ENCODE results near the gene KRT222. TPM values are rescaled to one million over a fixed set of nuclear protein-coding genes. Genes with fewer than 3 reads are reported as not detected.

The KRT222 gene
- total and polyA plus RNA-seq, 2 of the 13 experiments (the other 11 are each of a cell fraction or from before 2014, with no cell fraction given) = not detected

GRCh38 chr17:40697297-40697696 is 32.3 kb upstream of the KRT222 start:
- CTCF ChIA-PET (ENCODE audit: low intra/inter-chr PET ratio, low total read pairs) = no interaction called here
- no peak overlapping the region for H2AFZ ChIP-seq (ENCODE audit: low read length)
- intact Hi-C loops (cut with micrococcal nuclease; ENCODE audit: unreplicated experiment) (no loop called here), in situ Hi-C loops (cut with HindIII; ENCODE audit: extremely low pct_ligation_motif_present, low pct_unique_long_range_greater_than_20kb) (no loop called here)
- H3K4me2 ChIP-seq (ENCODE audit: low read depth, low read length) = no peak overlapping the region
- no TSS peak for BruUV-seq (replicated peaks)
- peaks cover 19% of the 10 kb centered on the region for H3K4me1 ChIP-seq (ENCODE audit: insufficient read depth, low read length)
- POLR2A ChIA-PET = no interaction called here
- no peaks in the 10 kb centered on the region for H3K79me2 ChIP-seq (ENCODE audit: insufficient read depth, low read length)
- WGBS (ENCODE audit: low lambda C conversion rate) = 62% methylated on average over 7 of the region's 7 CpGs
- TF ChIP-seq, protein P1, sequence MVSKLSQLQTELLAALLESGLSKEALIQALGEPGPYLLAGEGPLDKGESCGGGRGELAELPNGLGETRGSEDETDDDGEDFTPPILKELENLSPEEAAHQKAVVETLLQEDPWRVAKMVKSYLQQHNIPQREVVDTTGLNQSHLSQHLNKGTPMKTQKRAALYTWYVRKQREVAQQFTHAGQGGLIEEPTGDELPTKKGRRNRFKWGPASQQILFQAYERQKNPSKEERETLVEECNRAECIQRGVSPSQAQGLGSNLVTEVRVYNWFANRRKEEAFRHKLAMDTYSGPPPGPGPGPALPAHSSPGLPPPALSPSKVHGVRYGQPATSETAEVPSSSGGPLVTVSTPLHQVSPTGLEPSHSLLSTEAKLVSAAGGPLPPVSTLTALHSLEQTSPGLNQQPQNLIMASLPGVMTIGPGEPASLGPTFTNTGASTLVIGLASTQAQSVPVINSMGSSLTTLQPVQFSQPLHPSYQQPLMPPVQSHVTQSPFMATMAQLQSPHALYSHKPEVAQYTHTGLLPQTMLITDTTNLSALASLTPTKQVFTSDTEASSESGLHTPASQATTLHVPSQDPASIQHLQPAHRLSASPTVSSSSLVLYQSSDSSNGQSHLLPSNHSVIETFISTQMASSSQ (IDR thresholded peaks at IDR 0.05; ENCODE audit: low read depth) = no peak
- TF ChIP-seq, protein P1 (CRISPR knock-in tag; IDR thresholded peaks at IDR 0.05; ENCODE audit: borderline replicate concordance) = no peak
- 0 out of 4 replicates have a peak, but pooled peaks of 1 of the 2 experiments have one; percentile 7 for TF ChIP-seq MAFK (conservative IDR thresholded peaks at IDR 0.05 in 1 of 2, IDR thresholded peaks at IDR 0.05 in 1 of 2; ENCODE audit: low read length in 2 of 2)
- H3K9me3 ChIP-seq (ENCODE audit: low read length) = no peaks in the 10 kb centered on the region
- no peaks in the 10 kb centered on the region for H4K20me1 ChIP-seq (ENCODE audit: insufficient read depth, low read length)
- peaks cover 0 to 16% of the 10 kb centered on the region in 2 experiments; a peak in 3 of 5 replicates for H3K27me3 ChIP-seq (ENCODE audit: control insufficient read depth in 1 of 2, insufficient read depth in 2 of 2, low read length in 2 of 2)
- no peak overlapping the region for H3K9ac ChIP-seq (ENCODE audit: insufficient read depth, low read depth, low read length)
- no peak overlapping the region for H3K27ac ChIP-seq (ENCODE audit: extremely low read length, insufficient read depth, low read length)
- no peaks in the 10 kb centered on the region for H3K36me3 ChIP-seq (replicated peaks in 1 of 2; ENCODE audit: control insufficient read depth in 1 of 2, insufficient read depth in 2 of 2, low read length in 2 of 2)
- no peak for FAIRE-seq
- no peak overlapping the region for H3K4me3 ChIP-seq (replicated peaks in 1 of 3; ENCODE audit: insufficient read depth in 1 of 3, low read depth in 2 of 3, low read length in 3 of 3)
- ATAC-seq = no peak
- no peak for DNase-seq (ENCODE audit: low spot score)

- intact Hi-C loops (cut with micrococcal nuclease; ENCODE audit: unreplicated experiment) = no loop called here
- in situ Hi-C loops (cut with HindIII; ENCODE audit: extremely low pct_ligation_motif_present, low pct_unique_long_range_greater_than_20kb) = no loop called here
- 31% methylated on average over 3 of the region's 3 CpGs for WGBS (ENCODE audit: low lambda C conversion rate)
Measured at GRCh38 chr17:40696651-40697072, 31.7 kb upstream of the KRT222 start.

More at GRCh38 chr17:40696651-40697072, 31.7 kb upstream of the KRT222 start:
- no peak for DNase-seq (ENCODE audit: low spot score)
- no TSS peak for BruUV-seq (replicated peaks)
- H3K27ac ChIP-seq (ENCODE audit: extremely low read length, insufficient read depth, low read length) = no peak overlapping the region
- CTCF ChIA-PET (ENCODE audit: low intra/inter-chr PET ratio, low total read pairs) = no interaction called here
- peaks cover 19% of the 10 kb centered on the region for H3K4me1 ChIP-seq (ENCODE audit: insufficient read depth, low read length)
- no peak for TF ChIP-seq ARHGAP35 (CRISPR knock-in tag; IDR thresholded peaks at IDR 0.05; ENCODE audit: borderline replicate concordance)
- TF ChIP-seq ZNF580 (CRISPR knock-in tag; IDR thresholded peaks at IDR 0.05; ENCODE audit: borderline replicate concordance, low read depth) = no peak
- no peak for TF ChIP-seq ZSCAN22 (CRISPR knock-in tag; IDR thresholded peaks at IDR 0.05)
- peak; percentile 49; the same call in 1 of the 2 replicates for TF ChIP-seq CEBPB (IDR thresholded peaks at IDR 0.05; ENCODE audit: borderline replicate concordance, low read depth, low read length)
- no peaks in the 10 kb centered on the region for H3K36me3 ChIP-seq (replicated peaks in 1 of 2; ENCODE audit: control insufficient read depth in 1 of 2, insufficient read depth in 2 of 2, low read length in 2 of 2)
- ATAC-seq = no peak
- no peak overlapping the region for H2AFZ ChIP-seq (ENCODE audit: low read length)
- H3K27me3 ChIP-seq (ENCODE audit: control insufficient read depth in 1 of 2, insufficient read depth in 2 of 2, low read length in 2 of 2) = peaks cover 0 to 9% of the 10 kb centered on the region in 2 experiments; a peak in 3 of 5 replicates
- H3K4me2 ChIP-seq (ENCODE audit: low read depth, low read length) = peak overlapping the region; percentile 54; the same call in 1 of the 2 replicates
- no peaks in the 10 kb centered on the region for H3K79me2 ChIP-seq (ENCODE audit: insufficient read depth, low read length)
- H3K9me3 ChIP-seq (ENCODE audit: low read length) = no peaks in the 10 kb centered on the region
- H4K20me1 ChIP-seq (ENCODE audit: insufficient read depth, low read length) = no peaks in the 10 kb centered on the region
- FAIRE-seq = peak; percentile 21
- H3K9ac ChIP-seq (ENCODE audit: insufficient read depth, low read depth, low read length) = no peak overlapping the region
- POLR2A ChIA-PET = no interaction called here
- no peak overlapping the region for H3K4me3 ChIP-seq (replicated peaks in 1 of 3; ENCODE audit: insufficient read depth in 1 of 3, low read depth in 2 of 3, low read length in 3 of 3)

Measured in HepG2 (cell line).